Measurements from ENCODE around the gene LMO1. TPM values are rescaled to one million over a fixed set of nuclear protein-coding genes. Genes with fewer than 3 reads are reported as not detected.

Gene LMO1
- total and polyA plus RNA-seq, 2 of the 13 experiments (the other 11 are each of a cell fraction or from before 2014, with no cell fraction given) = not detected

- FAIRE-seq (no peak), ATAC-seq (peak; percentile 48), DNase-seq (ENCODE audit: low spot score) (no peak)
- H3K79me2 ChIP-seq (ENCODE audit: insufficient read depth, low read length) = no peaks in the 10 kb centered on the region
- CTCF ChIA-PET (ENCODE audit: low intra/inter-chr PET ratio, low total read pairs) = interaction anchor here (3.0 kb wide), 1 partner anchor 37 kb away, joined by 12 read pairs; no protein-coding TSS in a partner anchor
- H3K4me1 ChIP-seq (ENCODE audit: insufficient read depth, low read length) = no peaks in the 10 kb centered on the region
- no peak overlapping the region for H2AFZ ChIP-seq (ENCODE audit: low read length)
- in situ Hi-C loops (cut with HindIII; ENCODE audit: extremely low pct_ligation_motif_present, low pct_unique_long_range_greater_than_20kb) = loop anchor here (5.0 to 10.0 kb wide), 2 partner anchors 35 to 258 kb away; no protein-coding TSS in a partner anchor
- POLR2A ChIA-PET = no interaction called here
- H3K27me3 ChIP-seq (ENCODE audit: control insufficient read depth in 1 of 2, insufficient read depth in 2 of 2, low read length in 2 of 2) = peaks cover 12 to 88% of the 10 kb centered on the region in 2 experiments
- intact Hi-C loops (cut with micrococcal nuclease; ENCODE audit: unreplicated experiment) = no loop called here
- peak overlapping the region in 1 of 3 experiments; percentile 23; a peak in 1 of 6 replicates for H3K4me3 ChIP-seq (replicated peaks in 1 of 3; ENCODE audit: insufficient read depth in 1 of 3, low read depth in 2 of 3, low read length in 3 of 3)
- WGBS (ENCODE audit: low lambda C conversion rate) = no CpG with 5 or more reads among the region's 66 CpGs
- H4K20me1 ChIP-seq (ENCODE audit: insufficient read depth, low read length) = 0 out of 2 replicates have a peak, but pooled peaks cover 2% of the 10 kb centered on the region
- no TSS peak for BruUV-seq (replicated peaks)
- no peaks in the 10 kb centered on the region for H3K36me3 ChIP-seq (replicated peaks in 1 of 2; ENCODE audit: control insufficient read depth in 1 of 2, insufficient read depth in 2 of 2, low read length in 2 of 2)
- peak overlapping the region; percentile 32; the same call in 1 of the 2 replicates for H3K4me2 ChIP-seq (ENCODE audit: low read depth, low read length)
- no peak overlapping the region for H3K27ac ChIP-seq (ENCODE audit: extremely low read length, insufficient read depth, low read length)
- H3K9me3 ChIP-seq (ENCODE audit: low read length) = no peaks in the 10 kb centered on the region
- no peak overlapping the region for H3K9ac ChIP-seq (ENCODE audit: insufficient read depth, low read depth, low read length)
- TF ChIP-seq ZNF354B (CRISPR knock-in tag; IDR thresholded peaks at IDR 0.05) (no peak), ZNF646 (CRISPR knock-in tag; IDR thresholded peaks at IDR 0.05) (no peak), ZNF770 (CRISPR knock-in tag; IDR thresholded peaks at IDR 0.05) (no peak), FOXK2 (IDR thresholded peaks at IDR 0.05) (no peak), SRSF9 (IDR thresholded peaks at IDR 0.05; ENCODE audit: borderline replicate concordance, insufficient read depth, low read depth, low read length, poor library complexity, severe bottlenecking) (no peak), MTF2 (CRISPR knock-in tag; IDR thresholded peaks at IDR 0.05; ENCODE audit: borderline replicate concordance) (peak; percentile 77; the same call in 1 of the 2 replicates)
- TF ChIP-seq, protein P1, sequence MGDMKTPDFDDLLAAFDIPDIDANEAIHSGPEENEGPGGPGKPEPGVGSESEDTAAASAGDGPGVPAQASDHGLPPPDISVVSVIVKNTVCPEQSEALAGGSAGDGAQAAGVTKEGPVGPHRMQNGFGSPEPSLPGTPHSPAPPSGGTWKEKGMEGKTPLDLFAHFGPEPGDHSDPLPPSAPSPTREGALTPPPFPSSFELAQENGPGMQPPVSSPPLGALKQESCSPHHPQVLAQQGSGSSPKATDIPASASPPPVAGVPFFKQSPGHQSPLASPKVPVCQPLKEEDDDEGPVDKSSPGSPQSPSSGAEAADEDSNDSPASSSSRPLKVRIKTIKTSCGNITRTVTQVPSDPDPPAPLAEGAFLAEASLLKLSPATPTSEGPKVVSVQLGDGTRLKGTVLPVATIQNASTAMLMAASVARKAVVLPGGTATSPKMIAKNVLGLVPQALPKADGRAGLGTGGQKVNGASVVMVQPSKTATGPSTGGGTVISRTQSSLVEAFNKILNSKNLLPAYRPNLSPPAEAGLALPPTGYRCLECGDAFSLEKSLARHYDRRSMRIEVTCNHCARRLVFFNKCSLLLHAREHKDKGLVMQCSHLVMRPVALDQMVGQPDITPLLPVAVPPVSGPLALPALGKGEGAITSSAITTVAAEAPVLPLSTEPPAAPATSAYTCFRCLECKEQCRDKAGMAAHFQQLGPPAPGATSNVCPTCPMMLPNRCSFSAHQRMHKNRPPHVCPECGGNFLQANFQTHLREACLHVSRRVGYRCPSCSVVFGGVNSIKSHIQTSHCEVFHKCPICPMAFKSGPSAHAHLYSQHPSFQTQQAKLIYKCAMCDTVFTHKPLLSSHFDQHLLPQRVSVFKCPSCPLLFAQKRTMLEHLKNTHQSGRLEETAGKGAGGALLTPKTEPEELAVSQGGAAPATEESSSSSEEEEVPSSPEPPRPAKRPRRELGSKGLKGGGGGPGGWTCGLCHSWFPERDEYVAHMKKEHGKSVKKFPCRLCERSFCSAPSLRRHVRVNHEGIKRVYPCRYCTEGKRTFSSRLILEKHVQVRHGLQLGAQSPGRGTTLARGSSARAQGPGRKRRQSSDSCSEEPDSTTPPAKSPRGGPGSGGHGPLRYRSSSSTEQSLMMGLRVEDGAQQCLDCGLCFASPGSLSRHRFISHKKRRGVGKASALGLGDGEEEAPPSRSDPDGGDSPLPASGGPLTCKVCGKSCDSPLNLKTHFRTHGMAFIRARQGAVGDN (CRISPR knock-in tag; IDR thresholded peaks at IDR 0.05) = peak; percentile 20; the same call in 1 of the 2 replicates
- TF ChIP-seq, protein P2, sequence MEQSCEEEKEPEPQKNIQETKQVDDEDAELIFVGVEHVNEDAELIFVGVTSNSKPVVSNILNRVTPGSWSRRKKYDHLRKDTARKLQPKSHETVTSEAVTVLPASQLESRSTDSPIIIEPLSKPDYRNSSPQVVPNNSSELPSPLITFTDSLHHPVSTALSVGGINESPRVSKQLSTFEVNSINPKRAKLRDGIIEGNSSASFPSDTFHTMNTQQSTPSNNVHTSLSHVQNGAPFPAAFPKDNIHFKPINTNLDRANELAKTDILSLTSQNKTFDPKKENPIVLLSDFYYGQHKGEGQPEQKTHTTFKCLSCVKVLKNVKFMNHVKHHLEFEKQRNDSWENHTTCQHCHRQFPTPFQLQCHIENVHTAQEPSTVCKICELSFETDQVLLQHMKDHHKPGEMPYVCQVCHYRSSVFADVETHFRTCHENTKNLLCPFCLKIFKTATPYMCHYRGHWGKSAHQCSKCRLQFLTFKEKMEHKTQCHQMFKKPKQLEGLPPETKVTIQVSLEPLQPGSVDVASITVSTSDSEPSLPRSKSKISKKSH (CRISPR knock-in tag; IDR thresholded peaks at IDR 0.05; ENCODE audit: borderline replicate concordance) = no peak
These were observed 1.0 kb downstream of the LMO1 start for GRCh38 chr11:8262552-8263108.

All from HepG2 (cell line).